ENCODE data around the gene WDR91.
"Not testable (repeated sequence)": the region's sequence is repeated elsewhere in the genome, so short reads cannot be mapped to it uniquely, and the experiment has no call there.

Gene WDR91

GRCh38 chr7:135211179-135211945, at the start of gene WDR91:
Gene WDR91, minus strand, starts transcription at chr7:135211526. Its CDS starts 24 bp downstream, at chr7:135211502.
- peak; percentile 94 for DNase-seq

GRCh38 chr7:135260470-135260869, 49.1 kb upstream of the WDR91 start:
- no peak for DNase-seq

- DNase-seq: no peak
Observed at GRCh38 chr7:135259702-135260101, 48.4 kb upstream of the WDR91 start.

DNA sequence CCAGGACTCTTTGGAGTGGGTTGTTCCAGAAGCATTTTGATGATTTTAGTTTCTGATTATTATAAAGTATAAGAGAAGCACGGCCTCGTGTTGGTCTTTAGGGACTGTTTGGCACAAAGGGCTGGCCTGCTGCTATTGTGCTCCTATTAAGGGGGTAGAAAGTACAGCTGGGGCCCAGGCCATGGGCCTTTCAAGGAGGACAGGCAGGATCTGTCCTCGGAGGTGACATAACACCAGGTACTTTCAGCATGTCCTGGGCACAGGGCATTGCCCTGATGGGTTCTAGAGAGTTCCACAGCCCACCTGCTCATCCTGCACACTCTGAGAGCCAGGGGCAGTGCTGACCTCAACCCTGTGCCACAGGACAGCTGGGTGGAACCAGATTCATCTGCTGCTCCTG, 47.3 kb upstream of the WDR91 start:
- DNase-seq: no peak

DNA sequence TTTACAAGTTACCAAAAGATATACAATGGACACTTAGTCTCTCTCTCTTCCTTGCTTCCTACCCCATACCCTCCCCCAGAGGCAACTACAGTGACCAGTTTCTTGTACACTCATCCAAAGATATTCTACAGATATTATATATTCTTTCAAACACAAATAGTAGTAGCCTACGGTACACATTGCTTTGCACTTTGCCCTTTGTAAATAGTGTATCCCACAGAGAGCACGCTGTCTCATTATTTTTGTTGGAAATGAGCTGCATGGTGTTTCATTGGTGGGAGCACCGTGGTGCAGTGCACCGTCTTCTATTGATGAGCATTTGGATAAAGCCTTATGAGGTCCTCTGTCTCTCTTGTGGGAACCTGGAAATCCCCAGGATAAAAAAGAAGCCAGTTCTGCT, 46.5 kb upstream of the WDR91 start:
- no peak for DNase-seq

DNA sequence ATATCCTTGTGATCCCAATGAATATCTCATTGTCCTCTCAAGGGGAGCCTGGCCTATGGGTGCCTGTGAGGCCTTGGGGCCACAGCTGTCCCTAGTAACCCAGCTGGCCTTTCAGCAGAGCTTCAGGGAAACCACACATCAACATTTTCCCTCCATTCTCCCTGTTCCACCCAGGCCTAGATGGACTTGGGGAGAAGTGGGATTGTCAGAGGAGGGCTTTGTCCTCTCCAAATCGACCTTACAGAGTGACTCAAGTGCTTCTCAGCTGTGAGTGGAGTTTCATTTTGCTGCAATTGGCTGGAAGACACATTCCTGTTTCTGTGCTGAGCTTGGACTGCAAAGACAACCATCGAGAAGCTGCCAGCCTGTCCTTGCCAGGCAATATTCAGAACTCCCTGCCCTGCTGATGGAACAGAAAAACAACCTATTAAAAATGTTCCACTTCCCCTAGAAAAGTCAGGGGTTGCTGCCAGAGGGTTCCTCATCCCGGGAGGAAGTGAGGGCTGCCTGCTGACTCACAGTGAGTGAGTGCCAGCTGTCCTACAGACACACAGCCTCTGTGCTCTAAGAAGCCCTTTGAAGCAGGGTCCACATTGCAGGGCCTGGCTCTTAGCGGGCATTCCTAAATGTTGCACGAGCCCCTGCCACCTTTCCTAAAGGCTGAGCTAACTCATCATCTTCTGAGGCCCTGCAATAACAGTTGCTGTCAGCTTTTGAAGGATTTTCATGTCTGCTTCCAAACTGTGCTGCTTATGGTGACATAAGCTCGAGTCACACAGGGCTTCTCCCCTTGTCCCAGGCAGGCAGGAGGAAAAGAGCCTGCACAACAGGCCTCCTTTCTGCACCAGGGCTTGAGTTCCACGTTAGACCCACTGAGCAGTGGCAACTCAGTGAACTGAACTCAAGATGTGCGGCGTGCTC, 42.8 kb upstream of the WDR91 start:
- no peak for DNase-seq

DNA sequence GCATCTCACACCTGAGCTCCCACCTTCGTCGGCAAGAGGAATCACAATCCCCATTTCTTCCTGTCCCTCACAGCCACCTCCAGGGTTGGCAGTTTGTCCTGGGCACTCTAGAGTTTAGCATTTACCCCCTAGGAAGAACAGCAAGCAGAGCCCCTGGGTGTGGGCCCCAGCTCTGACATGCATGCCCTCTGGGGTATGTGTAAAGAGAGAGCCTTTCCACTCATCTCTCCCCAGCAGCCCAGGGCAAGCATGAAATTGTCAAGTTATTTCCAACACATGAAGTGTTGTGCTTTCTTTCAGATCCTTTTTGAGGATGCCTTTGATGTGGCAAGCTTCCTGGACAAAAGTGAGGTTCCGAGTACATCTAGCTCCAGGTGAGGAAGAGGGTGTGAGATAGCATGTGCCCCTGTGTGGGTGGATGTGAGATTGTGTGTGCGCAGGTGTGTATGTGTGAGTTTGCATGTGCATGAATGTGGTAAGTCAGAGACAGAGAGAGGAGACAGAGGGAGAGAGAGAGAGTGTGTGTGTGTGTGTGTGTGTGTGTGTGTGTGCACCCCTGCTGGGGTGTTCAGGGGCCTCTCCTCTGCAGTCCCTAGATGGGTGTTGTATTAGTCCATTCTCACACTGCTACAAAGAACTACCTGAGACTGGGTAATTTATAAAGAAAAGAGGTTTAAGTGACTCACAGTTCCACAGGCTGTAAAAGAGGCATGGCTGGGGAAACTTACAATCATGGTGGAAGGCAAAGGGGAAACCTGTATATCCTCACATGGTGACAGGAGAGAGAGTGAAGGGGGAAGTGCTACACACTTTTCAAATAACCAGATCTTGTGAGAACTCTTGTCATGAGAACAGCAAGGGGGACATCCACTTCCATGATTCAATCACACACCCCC, 40.4 kb upstream of the WDR91 start:
- DNase-seq: no peak

DNA sequence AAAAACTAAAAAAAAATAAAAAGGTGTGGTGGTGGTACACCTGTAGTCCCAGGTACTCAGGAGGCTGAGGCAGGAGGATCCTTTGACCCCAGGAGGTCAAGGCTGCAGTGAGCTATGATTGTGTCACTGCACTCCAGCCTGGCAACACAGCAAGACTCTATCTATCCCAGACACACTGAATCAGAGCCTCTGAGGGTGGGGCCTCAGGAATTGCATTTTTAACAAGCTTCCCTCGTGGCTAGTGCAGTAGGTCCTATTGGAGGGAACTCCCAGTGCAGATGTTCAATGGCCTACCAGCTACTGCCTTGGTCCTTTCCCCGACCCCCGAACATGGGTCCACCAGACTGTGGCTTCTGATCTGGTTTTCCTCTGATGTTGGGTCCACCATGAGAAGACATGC, 37.2 kb upstream of the WDR91 start:
- no peak for DNase-seq

- DNase-seq: no peak
Observed at GRCh38 chr7:135247746-135248471, 36.6 kb upstream of the WDR91 start.

GRCh38 chr7:135246191-135246825, 35.0 kb upstream of the WDR91 start:
- no peak for DNase-seq

- DNase-seq: no peak
Observed at GRCh38 chr7:135245226-135246190, 34.2 kb upstream of the WDR91 start.

DNA sequence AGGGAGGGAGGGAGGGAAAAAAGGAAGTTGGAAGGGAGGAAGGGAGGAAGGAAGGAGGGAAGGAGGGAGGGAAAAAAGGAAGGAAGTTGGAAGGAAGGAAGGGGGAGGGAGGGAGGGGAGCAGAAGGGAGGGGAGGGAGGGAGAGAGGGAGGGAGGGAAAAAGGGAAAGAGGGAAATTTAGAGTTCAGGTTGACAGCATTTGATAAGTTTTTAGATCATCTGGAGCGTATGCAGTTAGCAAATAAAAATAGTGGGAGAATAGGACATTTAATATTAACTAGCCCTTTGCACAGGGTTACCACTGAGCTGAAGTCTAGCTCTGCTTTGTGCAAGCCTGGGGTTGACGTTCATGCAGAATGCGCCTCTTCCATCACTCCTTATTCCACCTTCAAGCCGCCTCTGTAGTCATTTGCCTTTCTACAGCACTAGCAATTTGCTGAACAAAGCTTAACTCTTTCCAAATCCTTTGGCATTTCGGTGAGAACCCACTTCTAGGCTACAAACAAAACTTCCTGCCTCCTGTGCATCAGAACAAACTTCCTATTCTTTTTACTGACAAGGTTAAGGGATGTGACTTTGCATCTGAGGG, 30.9 kb upstream of the WDR91 start:
- DNase-seq: no peak

DNA sequence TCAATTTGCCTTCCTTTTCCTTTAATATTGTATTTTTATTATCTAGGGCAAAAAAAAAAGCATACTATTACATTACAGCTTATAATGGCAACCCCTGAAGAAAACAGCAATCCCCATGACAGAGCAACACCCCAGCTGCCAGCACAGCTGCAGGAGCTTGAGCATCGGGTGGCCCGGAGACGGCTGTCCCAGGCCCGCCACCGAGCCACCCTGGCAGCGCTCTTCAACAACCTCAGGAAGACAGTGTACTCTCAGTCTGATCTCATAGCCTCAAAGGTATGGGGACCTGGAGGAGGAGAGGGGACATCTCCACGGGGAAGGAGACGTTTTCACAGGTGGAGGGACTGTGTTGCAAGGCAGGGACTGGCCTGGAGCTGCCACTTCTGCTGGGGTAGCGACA, 29.1 kb upstream of the WDR91 start:
- no peak for DNase-seq

- no peak for DNase-seq
Observed at GRCh38 chr7:135239263-135239662, 27.9 kb upstream of the WDR91 start.

- DNase-seq: no peak
Observed at GRCh38 chr7:135238112-135238744, 26.9 kb upstream of the WDR91 start.

GRCh38 chr7:135236727-135237126, 25.4 kb upstream of the WDR91 start:
- no peak for DNase-seq

- no peak for DNase-seq
Observed at GRCh38 chr7:135235841-135236240, 24.5 kb upstream of the WDR91 start.

- no peak for DNase-seq
Observed at GRCh38 chr7:135234727-135235126, 23.4 kb upstream of the WDR91 start.

- DNase-seq: not testable (repeated sequence)
Observed at GRCh38 chr7:135234095-135234494, 22.8 kb upstream of the WDR91 start.

- no peak for DNase-seq
Observed at GRCh38 chr7:135233570-135233969, 22.2 kb upstream of the WDR91 start, which contains the start of gene STRA8. Gene STRA8, plus strand, starts transcription at chr7:135233838. Its CDS starts 6,687 bp downstream, at chr7:135240525.

Data from activated CD4-positive, alpha-beta T cell treated with anti-CD3 and anti-CD28 coated beads for 1 hour (primary cell).